ENCODE data around the gene GRIK4. TPM values are rescaled to one million over a fixed set of nuclear protein-coding genes. Genes with fewer than 3 reads are reported as not detected.

The GRIK4 gene
- polyA plus RNA-seq, 1 of the 3 experiments (the other 2 are of a cell fraction), result 0.03 TPM

- H3K9ac ChIP-seq, result no peak overlapping the region
- ChIA-PET CTCF (interaction anchor here (0.7 to 1.0 kb wide), 2 partner anchors 101 to 189 kb away, joined by 3 read pairs; partner anchors contain the start of gene GRIK4), POLR2A (no interaction called here)
- no peaks in the 10 kb centered on the region for H3K9me2 ChIP-seq
- TF ChIP-seq IRF3 (IDR thresholded peaks at IDR 0.05; ENCODE audit: low read depth, low read length) (no peak), SMC3 (IDR thresholded peaks at IDR 0.05; ENCODE audit: low read depth, low read length) (no peak), RAD21 (IDR thresholded peaks at IDR 0.05; ENCODE audit: low read length) (no peak), SIN3A (IDR thresholded peaks at IDR 0.05; ENCODE audit: borderline replicate concordance, low read depth, low read length) (no peak), RFX5 (IDR thresholded peaks at IDR 0.05; ENCODE audit: low read length) (no peak), ZBTB33 (IDR thresholded peaks at IDR 0.05; ENCODE audit: borderline replicate concordance, low read depth) (no peak), FOSL2 (IDR thresholded peaks at IDR 0.05; ENCODE audit: borderline replicate concordance, low read depth) (no peak), USF2 (IDR thresholded peaks at IDR 0.05; ENCODE audit: borderline replicate concordance, low read depth, low read length) (no peak), FOXM1 (IDR thresholded peaks at IDR 0.05; ENCODE audit: low read depth) (no peak), EP300 (IDR thresholded peaks at IDR 0.05; ENCODE audit: borderline replicate concordance in 1 of 2, low read depth in 1 of 2, low read length in 1 of 2) (no peak), MEF2A (IDR thresholded peaks at IDR 0.05; ENCODE audit: borderline replicate concordance, low read depth) (no peak), GATA2 (CRISPR knock-in tag; IDR thresholded peaks at IDR 0.05) (no peak)
- no peaks in the 10 kb centered on the region for H3K36me3 ChIP-seq (replicated peaks in 1 of 2; ENCODE audit: control insufficient read depth in 1 of 2, insufficient read depth in 2 of 2, low read length in 1 of 2)
- no peaks in the 10 kb centered on the region for H3K27me3 ChIP-seq (ENCODE audit: insufficient read depth)
- H3K9me3 ChIP-seq, result no peaks in the 10 kb centered on the region
- peaks cover 0 to 13% of the 10 kb centered on the region in 2 experiments; a peak in 1 of 4 replicates for H3K4me1 ChIP-seq (ENCODE audit: control insufficient read depth in 1 of 2, insufficient read depth in 2 of 2, low read depth in 1 of 2, low read length in 1 of 2)
- no peak overlapping the region for H2AFZ ChIP-seq (ENCODE audit: low read depth)
- H3K79me2 ChIP-seq (ENCODE audit: insufficient read depth), result no peaks in the 10 kb centered on the region
- no peaks in the 10 kb centered on the region for H3F3A ChIP-seq (replicated peaks; ENCODE audit: insufficient read depth)
- no peak overlapping the region for H3K4me3 ChIP-seq (ENCODE audit: low read depth in 2 of 2, low read length in 1 of 2)
- no peaks in the 10 kb centered on the region for H4K20me1 ChIP-seq (ENCODE audit: insufficient read depth)
- no peak overlapping the region for H3K27ac ChIP-seq (ENCODE audit: low read depth in 2 of 2, low read length in 1 of 2)
- no peak overlapping the region for H3K4me2 ChIP-seq
- WGBS (ENCODE audit: low lambda C conversion rate), result 46% methylated on average over 8 of the region's 8 CpGs
- DNase-seq, result no peak
Observed at GRCh38 chr11:120612513-120613263, 101.1 kb downstream of the GRIK4 start.

Data from SK-N-SH (cell line).